OCI-LY7 (cell line): ENCODE results near the gene DCDC2C. TPM values are rescaled to one million over a fixed set of nuclear protein-coding genes. Genes with fewer than 3 reads are reported as not detected.
"Not testable (repeated sequence)": the region's sequence is repeated elsewhere in the genome, so short reads cannot be mapped to it uniquely, and the experiment has no call there.

Source experiments
- BruUV-seq: library from RNA; stranded (reverse); fragments of 400-500 nt; replicated peaks from 2 replicates; lab custom pipeline; 2021; lab: Mats Ljungman, UMichigan
- CTCF ChIA-PET: fragments of 300-600 bp; sonication (Branson Sonifier 250); formaldehyde crosslinking; loops from one replicate; lab custom pipeline; 2022; ENCODE audit warnings: antibody characterized with exemption; ENCODE audit not compliant: unreplicated experiment; lab: Charles Lee
- POLR2A ChIA-PET: fragments of 300-600 bp; sonication (Branson Sonifier 250); formaldehyde crosslinking; loops from one replicate; lab custom pipeline; 2022; ENCODE audit warnings: antibody characterized with exemption; lab: Charles Lee
- DNase-seq: peaks from one replicate; pipeline ENCODE4 v3.0.0-alpha.2; 2015; ENCODE audit warnings: low spot score
- H2AFZ ChIP-seq: fragments of 200-600 bp; sonication (generic), shearing (Covaris generic); 2 replicates; pipeline ENCODE4 v1.6.1; 2014; ENCODE audit warnings: mild to moderate bottlenecking, antibody characterized with exemption, low read length, moderate library complexity
- H3K27ac ChIP-seq: fragments of 200-600 bp; sonication (generic); 2 replicates; pipeline ENCODE4 v1.5.1; 2014; ENCODE audit warnings: mixed run types, low read depth, mild to moderate bottlenecking, moderate library complexity, low read length, inconsistent platforms; ENCODE audit not compliant: poor library complexity, severe bottlenecking
- H3K36me3 ChIP-seq: fragments of 200-600 bp; sonication (generic); 2 replicates; pipeline ENCODE4 v1.6.1; 2014; ENCODE audit warnings: mild to moderate bottlenecking, antibody characterized with exemption, low read length, moderate library complexity, mixed read lengths; ENCODE audit not compliant: insufficient read depth
- H3K4me1 ChIP-seq: fragments of 200-600 bp; sonication (generic); 2 replicates; pipeline ENCODE4 v1.5.1; 2014; ENCODE audit warnings: mild to moderate bottlenecking, low read length; ENCODE audit not compliant: insufficient read depth, poor library complexity, severe bottlenecking
- H3K4me2 ChIP-seq: fragments of 200-600 bp; sonication (generic); 2 replicates; pipeline ENCODE4 v1.6.1; 2014; ENCODE audit warnings: mild to moderate bottlenecking, low read length
- H3K4me3 ChIP-seq: fragments of 200-600 bp; sonication (generic); 2 replicates; pipeline ENCODE4 v1.5.1; 2014; ENCODE audit warnings: mild to moderate bottlenecking, low read depth, low read length; ENCODE audit not compliant: poor library complexity, severe bottlenecking
- H3K79me2 ChIP-seq: fragments of 200-600 bp; sonication (generic); 2 replicates; pipeline ENCODE4 v1.6.1; 2016; ENCODE audit warnings: low read depth, mild to moderate bottlenecking, low read length, moderate library complexity, mixed read lengths; ENCODE audit not compliant: insufficient read depth
- H3K9me2 ChIP-seq: fragments of 200-600 bp; sonication (generic); 2 replicates; pipeline ENCODE4 v1.6.1; 2016; ENCODE audit warnings: mild to moderate bottlenecking, low read length, mixed read lengths; ENCODE audit not compliant: insufficient read depth
- H3K9me3 ChIP-seq: fragments of 200-600 bp; sonication (generic); 2 replicates; pipeline ENCODE4 v1.6.1; 2014; ENCODE audit warnings: mild to moderate bottlenecking, mixed run types, low read length, mixed read lengths
- H4K20me1 ChIP-seq: fragments of 200-600 bp; sonication (generic); 2 replicates; pipeline ENCODE4 v1.6.1; 2014; ENCODE audit warnings: mild to moderate bottlenecking, antibody characterized with exemption, low read length, moderate library complexity, mixed read lengths; ENCODE audit not compliant: insufficient read depth
- EZH2phosphoT487 ChIP-seq: fragments of 200-600 bp; sonication (generic); IDR thresholded peaks from 2 replicates; pipeline ENCODE4 v1.6.1; 2018; ENCODE audit warnings: low read depth, borderline replicate concordance, mild to moderate bottlenecking, mixed run types, antibody characterized with exemption, low read length, moderate library complexity, mixed read lengths
- intact Hi-C: fragments of 100-400 bp; cut with micrococcal nuclease; formaldehyde crosslinking; loops from one replicate; pipeline ENCODE4 v1.10.0; 2022; ENCODE audit not compliant: unreplicated experiment
- total RNA-seq, 2 experiments: library from RNA; depleted of rRNA in 1 of 2; stranded (reverse); fragments of >200 nt in 1 of 2; shearing (Covaris generic) in 1 of 2; gene quantifications; 2 replicates each; pipeline ENCODE4 v1.2.3, GENCODE V29; 2014 to 2022
- TF ChIP-seq, protein P1 (sequence below): fragments of 200-600 bp; sonication (generic); conservative IDR thresholded peaks from 2 replicates; pipeline ENCODE4 v1.5.1; 2014; ENCODE audit warnings: mild to moderate bottlenecking, antibody characterized with exemption, low read length, moderate library complexity, mixed read lengths

The DCDC2C gene
- total RNA-seq, 2 experiments from 2014 or later = not detected

DNA sequence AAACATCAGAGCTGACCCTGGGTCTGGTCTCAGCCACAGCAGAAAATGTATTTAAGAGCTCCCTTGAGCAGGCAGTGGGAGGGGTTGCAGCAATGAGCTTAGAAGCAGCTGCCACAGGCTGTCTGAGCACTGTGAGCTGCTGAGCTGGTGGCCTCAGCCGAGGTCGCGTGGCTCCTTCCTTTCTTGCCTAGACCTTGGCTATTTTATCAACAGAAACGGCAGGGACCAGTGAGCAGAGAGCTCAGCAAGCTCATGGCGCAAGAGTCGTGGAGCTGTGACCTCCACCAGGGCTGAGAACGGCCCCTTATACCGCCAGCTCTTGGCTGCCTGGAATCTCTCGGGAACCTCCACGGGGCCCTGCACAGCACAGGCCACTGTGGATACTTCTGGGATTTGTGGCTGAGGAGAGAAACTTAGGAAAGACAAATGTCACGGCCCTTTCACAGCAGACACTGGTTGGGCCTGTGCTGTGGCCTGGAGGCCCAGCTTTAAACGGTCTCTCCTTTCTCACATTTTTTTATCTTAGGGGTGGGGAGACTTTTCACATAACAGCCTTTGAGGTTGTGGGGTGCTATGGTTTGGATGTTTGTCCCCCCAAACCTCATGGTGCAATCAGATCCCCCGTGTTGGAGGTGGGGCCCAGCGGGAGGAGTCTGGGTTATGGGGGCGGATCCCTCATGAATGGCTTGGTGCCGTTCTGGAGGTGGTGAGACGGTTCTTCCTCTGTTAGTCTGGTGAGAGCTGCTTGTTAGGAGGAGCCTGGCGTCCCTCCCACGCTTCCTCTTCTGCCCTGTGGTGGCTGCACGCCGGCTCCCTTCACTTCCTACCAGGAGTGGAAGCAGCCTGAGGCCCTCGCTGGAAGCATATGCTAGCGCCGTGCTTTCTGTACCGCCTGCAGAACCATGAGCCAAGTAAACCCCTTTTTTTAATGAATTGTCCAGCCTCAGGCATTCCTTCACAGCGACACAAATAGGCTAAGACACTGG, 43.6 kb upstream of the DCDC2C start:
- Histone ChIP-seq H3K4me2 (no peak overlapping the region; the same call in 1 of the 2 replicates), H2AFZ (peak overlapping the region; percentile 7; the same call in 1 of the 2 replicates), H3K27ac (no peak overlapping the region), H3K9me3 (no peaks in the 10 kb centered on the region), H4K20me1 (no peaks in the 10 kb centered on the region), H3K36me3 (no peaks in the 10 kb centered on the region), H3K4me3 (no peak overlapping the region), H3K4me1 (peaks cover 26% of the 10 kb centered on the region), H3K79me2 (no peaks in the 10 kb centered on the region), H3K9me2 (no peaks in the 10 kb centered on the region)
- ChIA-PET CTCF (no interaction called here), POLR2A (interaction anchor here (0.6 kb wide), 1 partner anchor 208 kb away, joined by 3 read pairs; no protein-coding TSS in a partner anchor)
- no TSS peak for BruUV-seq
- no peak for TF ChIP-seq EZH2phosphoT487
- TF ChIP-seq, protein P1, sequence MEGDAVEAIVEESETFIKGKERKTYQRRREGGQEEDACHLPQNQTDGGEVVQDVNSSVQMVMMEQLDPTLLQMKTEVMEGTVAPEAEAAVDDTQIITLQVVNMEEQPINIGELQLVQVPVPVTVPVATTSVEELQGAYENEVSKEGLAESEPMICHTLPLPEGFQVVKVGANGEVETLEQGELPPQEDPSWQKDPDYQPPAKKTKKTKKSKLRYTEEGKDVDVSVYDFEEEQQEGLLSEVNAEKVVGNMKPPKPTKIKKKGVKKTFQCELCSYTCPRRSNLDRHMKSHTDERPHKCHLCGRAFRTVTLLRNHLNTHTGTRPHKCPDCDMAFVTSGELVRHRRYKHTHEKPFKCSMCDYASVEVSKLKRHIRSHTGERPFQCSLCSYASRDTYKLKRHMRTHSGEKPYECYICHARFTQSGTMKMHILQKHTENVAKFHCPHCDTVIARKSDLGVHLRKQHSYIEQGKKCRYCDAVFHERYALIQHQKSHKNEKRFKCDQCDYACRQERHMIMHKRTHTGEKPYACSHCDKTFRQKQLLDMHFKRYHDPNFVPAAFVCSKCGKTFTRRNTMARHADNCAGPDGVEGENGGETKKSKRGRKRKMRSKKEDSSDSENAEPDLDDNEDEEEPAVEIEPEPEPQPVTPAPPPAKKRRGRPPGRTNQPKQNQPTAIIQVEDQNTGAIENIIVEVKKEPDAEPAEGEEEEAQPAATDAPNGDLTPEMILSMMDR = no peak
- no peak for DNase-seq
- intact Hi-C loops = no loop called here

DNA sequence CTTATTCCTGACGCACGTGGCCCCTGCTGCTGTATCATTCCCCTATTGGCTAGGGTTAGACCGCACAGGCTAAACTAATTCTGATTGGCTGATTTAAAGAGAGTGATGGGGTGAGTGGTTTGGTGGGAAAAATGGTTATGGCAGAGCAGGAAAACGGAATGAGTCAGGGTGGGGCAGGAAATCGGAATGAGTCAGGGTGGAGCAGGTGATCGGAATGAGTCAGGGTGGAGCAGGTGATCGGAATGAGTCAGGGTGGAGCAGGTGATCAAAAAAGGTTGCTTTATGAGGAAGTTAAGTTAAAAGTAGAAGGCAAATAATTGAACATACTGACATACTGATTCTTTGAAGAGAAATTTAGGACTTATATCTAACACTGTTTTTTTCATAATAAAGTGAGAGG, 42.7 kb upstream of the DCDC2C start:
- CTCF ChIA-PET = interaction anchor here (1.3 to 1.7 kb wide), 2 partner anchors 9 to 199 kb away, joined by 3 to 4 read pairs; no protein-coding TSS in a partner anchor
- H3K4me3 ChIP-seq, H3K79me2 ChIP-seq, H3K9me3 ChIP-seq, H2AFZ ChIP-seq, H3K9me2 ChIP-seq, H3K36me3 ChIP-seq, H3K27ac ChIP-seq, intact Hi-C loops, DNase-seq, H3K4me2 ChIP-seq, BruUV-seq, H4K20me1 ChIP-seq: not testable (repeated sequence)
- peaks cover 26% of the 10 kb centered on the region for H3K4me1 ChIP-seq
- POLR2A ChIA-PET = interaction anchor here (1.1 kb wide), 1 partner anchor 51 kb away, joined by 4 read pairs; no protein-coding TSS in a partner anchor

DNA sequence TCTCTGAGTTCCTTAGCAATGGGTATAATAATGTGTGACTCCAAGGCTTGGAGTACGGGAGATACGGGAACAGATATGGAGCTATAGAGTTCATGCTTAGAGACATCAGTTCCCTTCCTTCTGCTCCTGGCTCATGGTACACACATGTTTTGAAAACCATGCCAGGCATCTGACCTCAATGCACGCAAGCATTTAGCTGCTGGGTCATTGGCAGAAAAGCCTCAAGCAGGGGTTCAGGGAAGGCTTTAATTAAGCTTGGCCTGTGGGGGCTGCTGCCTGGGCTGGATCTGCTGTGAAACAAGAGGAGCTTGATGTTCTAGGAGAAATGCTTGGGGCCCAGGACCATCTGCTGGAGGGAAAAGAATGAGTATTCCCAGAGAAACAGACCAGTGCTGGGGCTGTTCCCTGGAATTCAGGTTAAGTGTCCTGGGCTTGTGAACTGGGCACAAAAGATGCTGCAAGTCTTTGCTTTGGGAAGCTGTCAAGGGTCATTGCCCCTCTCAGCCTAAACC, 42.2 kb upstream of the DCDC2C start:
- BruUV-seq = no TSS peak

More for the DNA sequence above, 42.2 kb upstream of the DCDC2C start:
- TF ChIP-seq EZH2phosphoT487 = no peak
- TF ChIP-seq, protein P1 = no peak
- POLR2A ChIA-PET = interaction anchor here (1.1 to 1.3 kb wide), 3 partner anchors 9 to 107 kb away, joined by 3 to 21 read pairs (median 4); no protein-coding TSS in a partner anchor
- H4K20me1 ChIP-seq = no peaks in the 10 kb centered on the region
- no peak overlapping the region for H3K4me3 ChIP-seq
- no peaks in the 10 kb centered on the region for H3K36me3 ChIP-seq
- no peaks in the 10 kb centered on the region for H3K9me3 ChIP-seq
- DNase-seq = no peak
- H3K79me2 ChIP-seq = no peaks in the 10 kb centered on the region
- peak overlapping the region; percentile 57; the same call in 1 of the 2 replicates for H3K4me2 ChIP-seq
- peaks cover 26% of the 10 kb centered on the region for H3K4me1 ChIP-seq
- intact Hi-C loops = no loop called here
- no peak overlapping the region for H3K27ac ChIP-seq
- CTCF ChIA-PET = interaction anchor here (1.3 to 1.7 kb wide), 2 partner anchors 9 to 199 kb away, joined by 3 to 4 read pairs; no protein-coding TSS in a partner anchor
- H3K9me2 ChIP-seq = no peaks in the 10 kb centered on the region
- H2AFZ ChIP-seq = peak overlapping the region; percentile 93; the same call in 1 of the 2 replicates
